HuH-7 (cell line): ENCODE results near the gene CKAP2L.
A peak's percentile ranks its signal among the peaks of the same experiment; 100 is the strongest.

Experiments
- DNase-seq: peaks from one replicate; pipeline ENCODE4 v3.0.0; 2011; ENCODE audit warnings: low spot score

CKAP2L gene

GRCh38 chr2:112760149-112760548 lies 4.3 kb downstream of the CKAP2L start:
- DNase-seq = no peak

DNA sequence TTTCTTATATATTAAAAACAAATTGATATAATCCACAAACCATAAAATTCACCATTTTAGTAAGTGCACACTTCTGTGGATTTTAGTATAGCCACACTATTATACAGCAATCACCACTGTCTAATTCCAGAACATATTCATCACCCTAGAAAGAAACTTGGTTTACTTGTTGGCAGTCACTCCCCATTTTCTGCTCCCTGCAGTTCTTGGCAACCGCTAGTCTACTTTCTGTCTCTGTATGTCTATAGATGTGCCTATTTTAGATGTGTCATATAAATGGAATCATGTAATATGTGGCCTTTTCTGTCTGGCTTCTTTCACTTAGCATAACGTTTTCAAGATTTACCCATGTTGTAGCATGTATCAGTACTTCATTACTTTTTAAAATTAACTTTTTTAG lies 5.7 kb downstream of the CKAP2L start:
- no peak for DNase-seq

DNA sequence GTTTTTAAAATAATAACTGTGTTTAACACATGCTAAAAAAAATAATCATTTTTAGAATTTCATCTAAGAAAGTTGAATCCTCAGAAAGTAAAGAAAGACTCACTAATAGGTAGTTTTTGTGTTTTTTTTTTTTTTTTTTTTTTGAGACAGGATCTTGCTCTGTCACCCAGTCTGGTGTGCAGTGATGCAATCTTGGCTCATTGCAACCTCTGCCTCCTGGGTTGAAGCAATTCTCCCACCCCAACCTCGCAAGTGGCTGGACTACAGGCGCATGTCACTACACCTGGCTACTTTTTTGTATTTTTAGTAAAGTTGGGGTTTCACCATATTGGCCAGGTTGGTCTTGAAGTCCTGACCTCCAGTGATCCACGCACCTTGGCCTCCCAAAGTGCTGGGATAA lies 7.1 kb downstream of the CKAP2L start:
- no peak for DNase-seq

DNA sequence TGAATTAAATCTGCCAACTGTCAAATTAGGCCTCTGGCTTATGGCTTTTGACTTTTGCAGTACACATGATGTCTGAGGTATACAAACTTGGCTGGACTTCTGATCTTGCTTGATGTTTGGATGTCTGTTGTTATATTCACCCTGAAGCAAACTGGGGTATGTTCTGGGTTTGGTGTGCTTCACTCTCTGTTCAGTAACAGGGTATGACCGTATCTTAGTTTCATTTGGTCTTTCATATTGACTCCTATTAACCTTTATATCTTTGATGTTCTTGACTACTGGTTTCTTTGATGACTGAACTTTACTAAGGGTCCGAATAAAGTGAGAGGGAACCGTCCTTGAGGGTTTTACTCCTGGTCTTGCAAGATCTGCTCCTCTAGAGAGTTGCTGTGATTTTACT lies 8.2 kb downstream of the CKAP2L start:
- no peak for DNase-seq

- no peak for DNase-seq
Observed at GRCh38 chr2:112755444-112755843, 9.0 kb downstream of the CKAP2L start.

- DNase-seq = no peak
Observed at GRCh38 chr2:112754564-112754963, 9.8 kb downstream of the CKAP2L start.

- DNase-seq = no peak
Observed at GRCh38 chr2:112752667-112753066, 11.7 kb downstream of the CKAP2L start.

- no peak for DNase-seq
Observed at GRCh38 chr2:112751451-112752197, 12.8 kb downstream of the CKAP2L start.

GRCh38 chr2:112750560-112750843 lies 13.9 kb downstream of the CKAP2L start:
- DNase-seq = no peak

GRCh38 chr2:112749755-112750559 lies 14.5 kb downstream of the CKAP2L start:
- DNase-seq = peak; percentile 58

- no peak for DNase-seq
Observed at GRCh38 chr2:112740527-112740926, 23.9 kb downstream of the CKAP2L start.

DNA sequence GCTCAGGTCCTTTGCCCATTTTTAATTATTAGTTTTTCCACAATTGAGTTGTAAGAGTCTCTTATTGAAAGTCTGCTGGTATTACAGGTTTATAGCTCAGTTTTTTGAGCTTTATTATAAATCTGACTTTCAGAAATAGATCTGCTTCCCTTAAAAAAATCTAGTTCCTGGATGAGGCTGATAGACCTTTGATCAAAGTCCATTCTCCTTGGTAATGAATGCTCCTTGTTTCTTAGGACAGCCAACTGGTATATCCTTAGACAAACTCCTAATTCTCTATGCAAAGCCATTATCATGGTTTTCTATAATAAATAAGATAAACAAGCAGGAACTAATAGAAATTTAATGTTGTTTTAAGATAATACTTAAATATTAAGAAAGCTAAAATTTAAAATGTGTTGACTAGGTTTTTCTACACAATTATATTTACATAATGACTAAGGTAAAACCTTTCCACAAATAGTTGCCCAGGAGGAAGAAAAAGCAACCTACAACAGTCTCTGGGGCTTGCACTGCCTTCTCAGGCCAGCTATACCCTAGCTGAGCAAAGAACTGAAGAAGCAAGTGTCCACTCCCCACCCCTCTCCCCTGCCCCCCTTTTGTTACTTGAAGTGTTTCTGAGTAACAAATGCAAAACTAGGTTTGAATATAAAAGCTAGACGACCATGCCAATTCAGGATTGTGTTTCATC lies 26.7 kb downstream of the CKAP2L start:
- DNase-seq = no peak

GRCh38 chr2:112733871-112734270 lies 30.5 kb downstream of the CKAP2L start:
- DNase-seq = no peak

DNA sequence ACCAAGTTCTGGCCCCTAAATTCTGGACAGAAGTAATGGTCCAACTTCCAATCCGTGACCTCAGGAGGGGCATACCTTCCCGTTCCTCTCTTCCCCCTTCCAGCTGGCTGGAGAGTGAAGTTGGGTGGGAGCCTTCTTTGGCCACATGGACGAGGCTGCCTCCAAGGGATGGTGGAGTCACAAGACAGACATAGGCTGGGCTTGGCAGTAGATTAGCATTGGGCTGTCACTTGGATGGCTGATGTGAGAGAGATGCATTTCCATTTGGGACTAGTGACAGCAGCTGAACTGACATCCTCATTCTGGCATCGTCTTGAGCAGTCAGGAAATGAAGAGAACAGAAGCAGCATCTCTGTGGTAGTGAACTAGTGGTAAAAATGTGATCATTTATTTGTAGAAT lies 31.0 kb downstream of the CKAP2L start:
- DNase-seq = no peak

DNA sequence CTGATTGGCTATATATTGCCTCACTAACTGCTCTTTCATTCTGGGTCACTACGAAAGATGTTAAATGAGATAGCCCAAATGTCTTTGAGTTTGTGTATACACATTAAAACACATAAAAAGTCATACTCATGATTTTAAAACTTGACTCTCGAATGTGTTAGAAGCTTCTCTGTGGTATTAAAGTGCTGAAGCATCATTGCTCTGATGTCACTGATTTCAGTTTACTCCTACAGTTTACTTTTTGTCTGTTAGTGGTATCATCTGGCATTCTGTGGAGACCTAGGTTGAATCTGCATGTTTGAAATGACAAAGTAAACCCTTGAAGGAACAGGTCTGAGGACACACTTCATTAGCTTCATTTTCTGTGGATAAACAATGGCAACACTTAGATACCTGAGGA lies 32.9 kb downstream of the CKAP2L start:
- no peak for DNase-seq

GRCh38 chr2:112730791-112731190 lies 33.6 kb downstream of the CKAP2L start:
- no peak for DNase-seq

DNA sequence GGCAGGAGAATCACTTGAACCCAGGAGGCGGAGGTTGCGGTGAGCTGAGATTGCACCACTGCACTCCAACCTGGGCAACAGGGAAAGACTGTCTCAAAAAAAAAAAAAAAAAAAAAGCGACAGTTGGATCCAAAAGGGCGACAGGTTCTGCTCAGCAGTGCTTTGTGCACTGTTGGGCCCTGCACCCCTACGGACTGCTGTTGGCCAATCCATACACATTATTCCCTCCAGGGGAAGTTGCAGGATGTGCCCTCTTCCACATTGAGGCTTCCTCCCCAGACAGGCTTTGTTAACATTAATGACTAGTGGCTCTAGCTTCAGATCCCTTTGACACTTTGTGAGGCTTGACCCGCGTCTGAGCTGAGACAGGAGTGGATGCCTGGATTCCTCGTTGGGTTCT lies 34.2 kb downstream of the CKAP2L start:
- DNase-seq = no peak

DNA sequence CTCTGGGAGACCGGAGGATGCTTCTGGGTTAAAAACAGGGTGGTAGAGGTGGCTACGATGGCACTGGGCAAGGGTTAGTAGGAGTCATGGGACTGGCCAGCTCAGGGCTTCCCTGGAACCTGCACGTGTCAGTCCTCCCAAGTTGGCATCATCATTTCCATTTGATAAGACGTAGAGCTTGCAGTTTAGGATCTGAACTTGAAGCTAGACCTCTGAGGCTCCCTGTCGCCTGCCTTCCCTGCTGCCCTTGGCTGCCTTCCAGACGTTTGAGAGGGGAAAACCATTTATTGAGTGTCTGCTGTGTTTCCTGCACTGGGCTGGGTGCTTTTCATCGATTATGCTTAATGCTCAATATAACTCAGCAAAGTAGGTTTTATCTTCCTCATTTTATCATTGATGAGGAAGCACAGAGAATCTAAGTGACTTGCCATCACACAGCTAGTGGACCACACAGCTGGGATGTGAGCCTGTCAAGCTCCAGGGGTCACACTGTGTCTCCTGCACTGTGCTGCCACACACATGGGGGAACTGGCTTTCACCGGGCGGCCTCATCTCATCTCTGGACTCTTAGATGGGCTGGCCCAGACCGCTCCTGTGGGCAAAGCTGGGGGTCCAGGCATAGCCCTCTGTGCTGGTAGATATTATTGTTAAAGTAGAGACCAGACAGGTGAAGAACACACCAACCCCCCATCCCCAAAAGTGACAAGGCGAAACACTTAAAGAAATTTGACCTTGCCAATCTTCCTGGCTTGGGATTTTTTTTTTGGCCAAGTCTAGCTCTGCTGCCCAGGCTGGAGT lies 35.8 kb downstream of the CKAP2L start:
- no peak for DNase-seq

- DNase-seq = no peak
Observed at GRCh38 chr2:112728029-112728362, 36.4 kb downstream of the CKAP2L start.

- DNase-seq = no peak
Observed at GRCh38 chr2:112727276-112728028, 37.0 kb downstream of the CKAP2L start.

DNA sequence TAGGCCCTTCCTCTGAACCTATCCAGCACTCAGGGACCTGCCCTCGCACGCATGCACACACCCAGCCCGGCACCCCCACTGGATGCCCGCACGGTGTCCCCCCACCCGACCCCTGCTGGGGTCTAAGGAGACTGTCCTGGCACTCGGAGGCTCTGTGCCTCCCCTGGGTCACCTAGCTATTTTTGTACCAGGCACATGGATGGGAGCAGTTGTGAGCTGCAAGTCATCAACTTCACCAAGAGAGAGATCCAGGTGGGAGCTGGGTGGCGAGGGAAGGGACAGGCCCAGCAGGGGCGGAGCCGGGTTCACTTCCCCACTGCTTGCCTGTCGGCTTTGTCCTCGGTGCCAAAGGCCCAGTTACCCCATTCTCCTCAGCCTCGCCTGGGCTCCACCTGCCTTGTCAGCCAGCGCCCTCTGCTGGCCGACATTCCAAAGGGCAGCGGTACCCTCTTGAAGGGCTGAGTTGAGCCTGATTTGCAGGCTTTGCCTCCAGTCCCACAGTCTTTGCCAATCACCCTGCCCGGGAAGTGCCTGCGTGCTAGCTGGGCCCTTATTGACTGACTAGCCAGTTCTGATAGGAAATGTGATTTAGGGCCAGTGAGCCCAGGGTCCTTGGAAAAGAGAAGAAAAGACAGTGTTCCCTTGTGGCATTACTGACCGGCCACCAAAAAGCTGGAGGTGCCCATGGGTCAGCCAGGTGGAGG lies 37.8 kb downstream of the CKAP2L start:
- peak; percentile 95 for DNase-seq
